HEK293 (cell line): ENCODE measurements around the gene NUDCD3.

Source experiments
- CTCF ChIA-PET: fragments of 350-600 bp; formaldehyde crosslinking; extraction: SDS; loops from one replicate; lab custom pipeline; 2021; ENCODE audit warnings: antibody characterized with exemption; lab: Yijun Ruan, JAX
- POLR2A ChIA-PET: fragments of 300-600 bp; formaldehyde crosslinking; extraction: SDS; loops from one replicate; lab custom pipeline; 2020; ENCODE audit warnings: antibody characterized with exemption, inconsistent platforms; lab: Yijun Ruan, JAX
- H3K27ac ChIP-seq: fragments of 200-500 bp; sonication (Bioruptor generic); 2 replicates; pipeline ENCODE4 v1.5.1; 2014; ENCODE audit warnings: low read depth, low read length, control low read depth, inconsistent platforms; ENCODE audit errors: extremely low read depth
- H3K36me3 ChIP-seq, 2 experiments: fragments of 200-500 bp in 1 of 2; sonication (Bioruptor generic) in 1 of 2; 1 replicate in 1 of 2; 2 replicates in 1 of 2; pipeline ENCODE4 v1.5.1; 2014 to 2017; ENCODE audit warnings: inconsistent platforms in 2 of 2, low read length in 2 of 2; ENCODE audit not compliant: control insufficient read depth in 2 of 2, insufficient read depth in 1 of 2
- H3K4me1 ChIP-seq: fragments of 200-500 bp; sonication (Bioruptor generic); 2 replicates; pipeline ENCODE4 v1.5.1; 2014; ENCODE audit warnings: mild to moderate bottlenecking, low read length, inconsistent platforms; ENCODE audit not compliant: control insufficient read depth, insufficient read depth
- H3K4me3 ChIP-seq: 2 replicates; pipeline ENCODE4 v1.5.1; 2011; ENCODE audit warnings: low read depth, mild to moderate bottlenecking, control low read depth, low read length, moderate library complexity
- H3K9me3 ChIP-seq: fragments of 200-500 bp; sonication (Bioruptor generic); 2 replicates; pipeline ENCODE4 v1.5.1; 2014; ENCODE audit warnings: low read depth, low read length, inconsistent platforms; ENCODE audit not compliant: control insufficient read depth, insufficient read depth
- ATF2 ChIP-seq: fragments of 450-650 bp; formaldehyde crosslinking; IDR thresholded peaks from 2 replicates; pipeline ENCODE4 v1.5.1; 2016; ENCODE audit warnings: missing biosample characterization, missing genetic modification characterization, low read depth
- CTCF ChIP-seq: fragments of 450-650 bp; formaldehyde crosslinking; IDR thresholded peaks from 2 replicates; pipeline ENCODE4 v1.5.1; 2016; ENCODE audit warnings: missing biosample characterization, missing genetic modification characterization
- HIC1 ChIP-seq: fragments of 450-650 bp; formaldehyde crosslinking; IDR thresholded peaks from 2 replicates; pipeline ENCODE4 v1.5.1; 2016; ENCODE audit warnings: missing biosample characterization, missing genetic modification characterization
- IKZF3 ChIP-seq: fragments of 450-650 bp; IDR thresholded peaks from 2 replicates; pipeline ENCODE4 v1.5.0; 2018; ENCODE audit warnings: missing biosample characterization, mild to moderate bottlenecking, missing genetic modification characterization, moderate library complexity
- KLF17 ChIP-seq: fragments of 450-650 bp; formaldehyde crosslinking; IDR thresholded peaks from 2 replicates; pipeline ENCODE4 v1.5.1; 2016; ENCODE audit warnings: missing biosample characterization, missing genetic modification characterization
- PBX3 ChIP-seq: sonication (generic); formaldehyde crosslinking; IDR thresholded peaks from 2 replicates; pipeline ENCODE4 v1.8.1; 2022; ENCODE audit warnings: mild to moderate bottlenecking, moderate library complexity, missing genetic modification reagents
- SP7 ChIP-seq: fragments of 450-650 bp; formaldehyde crosslinking; IDR thresholded peaks from 2 replicates; pipeline ENCODE4 v1.5.1; 2016; ENCODE audit warnings: missing biosample characterization, missing genetic modification characterization
- ZBTB17 ChIP-seq: fragments of 450-650 bp; formaldehyde crosslinking; IDR thresholded peaks from 2 replicates; pipeline ENCODE4 v1.5.1; 2016; ENCODE audit warnings: missing biosample characterization, missing genetic modification characterization
- ZBTB21 ChIP-seq: fragments of 450-650 bp; formaldehyde crosslinking; IDR thresholded peaks from 2 replicates; pipeline ENCODE4 v1.5.1; 2017; ENCODE audit warnings: missing biosample characterization, missing genetic modification characterization
- ZFP37 ChIP-seq: fragments of 450-650 bp; formaldehyde crosslinking; IDR thresholded peaks from 2 replicates; pipeline ENCODE4 v1.5.1; 2016; ENCODE audit warnings: missing biosample characterization, missing genetic modification characterization
- ZFP41 ChIP-seq: fragments of 450-650 bp; formaldehyde crosslinking; IDR thresholded peaks from 2 replicates; pipeline ENCODE4 v1.5.1; 2016; ENCODE audit warnings: missing biosample characterization, missing genetic modification characterization, borderline replicate concordance
- ZNF112 ChIP-seq: fragments of 450-650 bp; formaldehyde crosslinking; IDR thresholded peaks from 2 replicates; pipeline ENCODE4 v1.5.0; 2017; ENCODE audit warnings: missing biosample characterization, missing genetic modification characterization
- ZNF148 ChIP-seq: fragments of 450-650 bp; formaldehyde crosslinking; IDR thresholded peaks from 2 replicates; pipeline ENCODE4 v1.5.0; 2017; ENCODE audit warnings: missing biosample characterization, missing genetic modification characterization, borderline replicate concordance
- ZNF16 ChIP-seq: fragments of 450-650 bp; formaldehyde crosslinking; IDR thresholded peaks from 2 replicates; pipeline ENCODE4 v1.5.1; 2016; ENCODE audit warnings: low read depth, missing biosample characterization, missing genetic modification characterization
- ZNF184 ChIP-seq: fragments of 450-650 bp; IDR thresholded peaks from 2 replicates; pipeline ENCODE4 v1.5.1; 2018; ENCODE audit warnings: missing biosample characterization, mild to moderate bottlenecking, missing genetic modification characterization
- ZNF202 ChIP-seq: fragments of 450-650 bp; formaldehyde crosslinking; IDR thresholded peaks from 2 replicates; pipeline ENCODE4 v1.5.1; 2016; ENCODE audit warnings: missing biosample characterization, missing genetic modification characterization, borderline replicate concordance
- ZNF335 ChIP-seq: fragments of 450-650 bp; formaldehyde crosslinking; conservative IDR thresholded peaks from 2 replicates; pipeline ENCODE4 v1.5.1; 2016; ENCODE audit warnings: missing biosample characterization, missing genetic modification characterization
- ZNF362 ChIP-seq: fragments of 450-650 bp; formaldehyde crosslinking; IDR thresholded peaks from 2 replicates; pipeline ENCODE4 v1.5.1; 2016; ENCODE audit warnings: missing biosample characterization, missing genetic modification characterization
- ZNF366 ChIP-seq: fragments of 450-650 bp; formaldehyde crosslinking; conservative IDR thresholded peaks from 2 replicates; pipeline ENCODE4 v1.5.1; 2016; ENCODE audit warnings: missing biosample characterization, missing genetic modification characterization
- ZNF433 ChIP-seq: fragments of 450-650 bp; formaldehyde crosslinking; IDR thresholded peaks from 2 replicates; pipeline ENCODE4 v1.5.1; 2016; ENCODE audit warnings: missing biosample characterization, missing genetic modification characterization, low read depth
- ZNF555 ChIP-seq: fragments of 450-650 bp; formaldehyde crosslinking; conservative IDR thresholded peaks from 2 replicates; pipeline ENCODE4 v1.5.1; 2017; ENCODE audit warnings: missing biosample characterization, mild to moderate bottlenecking, missing genetic modification characterization, inconsistent platforms
- ZNF558 ChIP-seq: fragments of 450-650 bp; formaldehyde crosslinking; IDR thresholded peaks from 2 replicates; pipeline ENCODE4 v1.5.1; 2016; ENCODE audit warnings: missing biosample characterization, missing genetic modification characterization
- ZNF777 ChIP-seq: fragments of 450-650 bp; formaldehyde crosslinking; IDR thresholded peaks from 2 replicates; pipeline ENCODE4 v1.5.1; 2017; ENCODE audit warnings: missing biosample characterization, missing genetic modification characterization, borderline replicate concordance
- ZSCAN30 ChIP-seq: fragments of 450-650 bp; IDR thresholded peaks from 2 replicates; pipeline ENCODE4 v1.5.1; 2018; ENCODE audit warnings: missing biosample characterization, mild to moderate bottlenecking, missing genetic modification characterization, moderate library complexity
- ZXDB ChIP-seq: fragments of 450-650 bp; formaldehyde crosslinking; IDR thresholded peaks from 2 replicates; pipeline ENCODE4 v1.5.1; 2016; ENCODE audit warnings: missing biosample characterization, missing genetic modification characterization

NUDCD3 gene

GRCh38 chr7:44477063-44477830 is 13.2 kb downstream of the NUDCD3 start:
- no peak overlapping the region for H3K27ac ChIP-seq
- H3K9me3 ChIP-seq: no peaks in the 10 kb centered on the region
- ChIA-PET POLR2A (no interaction called here), CTCF (interaction anchor here (0.6 to 1.2 kb wide), 8 partner anchors 9 to 534 kb away, joined by 3 to 6 read pairs (median 4); no protein-coding TSS in a partner anchor)
- H3K4me3 ChIP-seq: no peak overlapping the region
- H3K4me1 ChIP-seq: peaks cover 5% of the 10 kb centered on the region
- H3K36me3 ChIP-seq: peaks cover 60 to 64% of the 10 kb centered on the region in 2 experiments
- TF ChIP-seq HIC1 (tag by site-specific recombination) (no peak), ZFP41 (tag by site-specific recombination) (no peak), ZXDB (tag by site-specific recombination) (0 out of 2 replicates have a peak, but pooled peaks have one; percentile 37), ZNF777 (tag by site-specific recombination) (no peak), ZSCAN30 (tag by site-specific recombination) (0 out of 2 replicates have a peak, but pooled peaks have one; percentile 13), ZNF362 (tag by site-specific recombination) (peak; percentile 95), PBX3 (CRISPR knock-in tag) (no peak), ZBTB17 (peak; percentile 85), ZNF335 (tag by site-specific recombination) (peak; percentile 64), ZNF112 (tag by site-specific recombination) (no peak), ATF2 (tag by site-specific recombination) (peak; percentile 99), ZNF16 (tag by site-specific recombination) (no peak), ZBTB21 (tag by site-specific recombination) (peak; percentile 97), SP7 (tag by site-specific recombination) (peak; percentile 85), ZNF366 (tag by site-specific recombination) (0 out of 2 replicates have a peak, but pooled peaks have one; percentile 30), ZNF184 (tag by site-specific recombination) (no peak), ZNF202 (no peak), KLF17 (peak; percentile 73; the same call in 1 of the 2 replicates), ZNF433 (tag by site-specific recombination) (no peak), ZNF558 (tag by site-specific recombination) (0 out of 2 replicates have a peak, but pooled peaks have one; percentile 23), ZFP37 (no peak), ZNF555 (tag by site-specific recombination) (no peak), IKZF3 (tag by site-specific recombination) (no peak), ZNF148 (no peak), CTCF (tag by site-specific recombination) (no peak; the same call in 1 of the 2 replicates)
